Kidney epithelial cell (primary cell): Measurements from ENCODE around the gene PHLDA2. TPM values are rescaled to one million over a fixed set of nuclear protein-coding genes. Genes with fewer than 3 reads are reported as not detected.
A peak's percentile ranks its signal among the peaks of the same experiment; 100 is the strongest.

Experiments
- DNase-seq: peaks from one replicate; pipeline ENCODE4 v3.0.0-alpha.2; 2010; ENCODE audit warnings: low read depth
- H3K27me3 ChIP-seq: 2 replicates; pipeline ENCODE4 v1.6.0; 2011; ENCODE audit warnings: low read length; ENCODE audit not compliant: control insufficient read depth, insufficient read depth
- H3K36me3 ChIP-seq: 2 replicates; pipeline ENCODE4 v1.5.1; 2011; ENCODE audit warnings: low read length; ENCODE audit not compliant: control insufficient read depth, insufficient read depth
- H3K4me3 ChIP-seq: 2 replicates; pipeline ENCODE4 v1.5.1; 2011; ENCODE audit warnings: low read depth, mild to moderate bottlenecking, control low read depth, low read length
- CTCF ChIP-seq: IDR thresholded peaks from 2 replicates; pipeline ENCODE4 v1.5.1; 2011; ENCODE audit warnings: mild to moderate bottlenecking, moderate library complexity, low read length, control low read depth, inconsistent platforms; ENCODE audit not compliant: insufficient read depth, poor library complexity, severe bottlenecking
- total RNA-seq: library from RNA; depleted of rRNA; stranded (reverse); fragments of >200 nt; gene quantifications from 2 replicates; pipeline ENCODE4 v1.2.3, GENCODE V29; 2015

The PHLDA2 gene
- total RNA-seq, 1 donor from 2014 or later: 32.8 TPM

GRCh38 chr11:2887515-2888195 is 41.6 kb downstream of the PHLDA2 start:
- peaks cover 2% of the 10 kb centered on the region for H3K27me3 ChIP-seq
- no peak for DNase-seq
- no peak overlapping the region for H3K4me3 ChIP-seq
- no peak for TF ChIP-seq CTCF
- no peaks in the 10 kb centered on the region for H3K36me3 ChIP-seq

- TF ChIP-seq CTCF: no peak
- no peak overlapping the region for H3K4me3 ChIP-seq
- peaks cover 2% of the 10 kb centered on the region for H3K27me3 ChIP-seq
- no peak for DNase-seq
- no peaks in the 10 kb centered on the region for H3K36me3 ChIP-seq
Observed at GRCh38 chr11:2886936-2887335, 42.3 kb downstream of the PHLDA2 start.

- no peaks in the 10 kb centered on the region for H3K36me3 ChIP-seq
- peak; percentile 25 for TF ChIP-seq CTCF
- DNase-seq: no peak
- peaks cover 2% of the 10 kb centered on the region for H3K27me3 ChIP-seq
- H3K4me3 ChIP-seq: no peak overlapping the region
Observed at GRCh38 chr11:2886191-2886894, 42.9 kb downstream of the PHLDA2 start.

- Histone ChIP-seq H3K4me3 (peak within 1 kb of the TSS; percentile 58), H3K27me3 (peaks cover 2% of the 10 kb centered on the region), H3K36me3 (no peaks in the 10 kb centered on the region)
- TF ChIP-seq CTCF: no peak
- no peak for DNase-seq
Observed at GRCh38 chr11:2885678-2886081, 43.5 kb downstream of the PHLDA2 start, which contains the start of gene CDKN1C. Gene CDKN1C, minus strand, starts transcription at chr11:2885775. Its CDS starts 319 bp downstream, at chr11:2885456.

GRCh38 chr11:2885017-2885677 is 44.1 kb downstream of the PHLDA2 start:
- Histone ChIP-seq H3K4me3 (peak overlapping the region; percentile 58), H3K27me3 (peaks cover 2% of the 10 kb centered on the region), H3K36me3 (no peaks in the 10 kb centered on the region)
- DNase-seq: no peak
- peak; percentile 7 for TF ChIP-seq CTCF
